ENCODE measurements around the gene VEGFC. TPM values are rescaled to one million over a fixed set of nuclear protein-coding genes. Genes with fewer than 3 reads are reported as not detected.

VEGFC gene
- polyA plus RNA-seq, 1 of the 3 experiments (the other 2 are of a cell fraction), result 81.9 TPM

GRCh38 chr4:176690716-176691115, 102.0 kb downstream of the VEGFC start:
- H3K79me2 ChIP-seq (ENCODE audit: insufficient read depth), result peaks cover 91% of the 10 kb centered on the region
- ChIA-PET CTCF (no interaction called here), POLR2A (no interaction called here)
- H3K36me3 ChIP-seq (replicated peaks in 1 of 2; ENCODE audit: control insufficient read depth in 1 of 2, insufficient read depth in 2 of 2, low read length in 1 of 2), result peaks cover 17 to 58% of the 10 kb centered on the region in 2 experiments
- no peak overlapping the region for H3K9ac ChIP-seq
- H3K9me3 ChIP-seq, result no peaks in the 10 kb centered on the region
- WGBS (ENCODE audit: low lambda C conversion rate), result 47% methylated on average over 5 of the region's 5 CpGs
- no peak overlapping the region for H2AFZ ChIP-seq (ENCODE audit: low read depth)
- no peaks in the 10 kb centered on the region for H3K9me2 ChIP-seq
- no peak overlapping the region for H3K4me3 ChIP-seq (ENCODE audit: low read depth in 2 of 2, low read length in 1 of 2)
- H3K27me3 ChIP-seq (ENCODE audit: insufficient read depth), result no peaks in the 10 kb centered on the region
- H4K20me1 ChIP-seq (ENCODE audit: insufficient read depth), result 0 out of 2 replicates have a peak, but pooled peaks cover 11% of the 10 kb centered on the region
- no peak for DNase-seq
- H3F3A ChIP-seq (replicated peaks; ENCODE audit: insufficient read depth), result peaks cover 57% of the 10 kb centered on the region
- no peak overlapping the region for H3K4me2 ChIP-seq
- no peaks in the 10 kb centered on the region for H3K4me1 ChIP-seq (ENCODE audit: control insufficient read depth in 1 of 2, insufficient read depth in 2 of 2, low read depth in 1 of 2, low read length in 1 of 2)
- TF ChIP-seq REST (IDR thresholded peaks at IDR 0.05; ENCODE audit: low read depth, low read length), result no peak
- no peak for TF ChIP-seq RCOR1 (IDR thresholded peaks at IDR 0.05; ENCODE audit: low read length)
- no peak for TF ChIP-seq MXI1 (IDR thresholded peaks at IDR 0.05; ENCODE audit: low read depth, low read length)
- no peak for TF ChIP-seq TAF1 (IDR thresholded peaks at IDR 0.05; ENCODE audit: borderline replicate concordance, low read depth, low read length)
- no peak for TF ChIP-seq RFX5 (IDR thresholded peaks at IDR 0.05; ENCODE audit: low read length)
- TF ChIP-seq IRF3 (IDR thresholded peaks at IDR 0.05; ENCODE audit: low read depth, low read length), result no peak
- TF ChIP-seq RXRA (IDR thresholded peaks at IDR 0.05; ENCODE audit: borderline replicate concordance, low read depth), result no peak
- no peak for TF ChIP-seq USF2 (IDR thresholded peaks at IDR 0.05; ENCODE audit: borderline replicate concordance, low read depth, low read length)
- TF ChIP-seq GATA2 (CRISPR knock-in tag; IDR thresholded peaks at IDR 0.05), result no peak
- no peak for TF ChIP-seq ZBTB33 (IDR thresholded peaks at IDR 0.05; ENCODE audit: borderline replicate concordance, low read depth)
- no peak for TF ChIP-seq FOXJ3 (CRISPR knock-in tag; IDR thresholded peaks at IDR 0.05)
- TF ChIP-seq TEAD4 (IDR thresholded peaks at IDR 0.05; ENCODE audit: borderline replicate concordance, insufficient read depth), result no peak
- TF ChIP-seq NRF1 (IDR thresholded peaks at IDR 0.05; ENCODE audit: low read depth, low read length), result no peak
- no peak for TF ChIP-seq TCF12 (IDR thresholded peaks at IDR 0.05)
- no peak for TF ChIP-seq FOXM1 (IDR thresholded peaks at IDR 0.05; ENCODE audit: low read depth)
- no peak for TF ChIP-seq RAD21 (IDR thresholded peaks at IDR 0.05; ENCODE audit: low read length)
- no peak for TF ChIP-seq YY1 (IDR thresholded peaks at IDR 0.05; ENCODE audit: low read depth)
- H3K27ac ChIP-seq (ENCODE audit: low read depth in 2 of 2, low read length in 1 of 2), result no peak overlapping the region; a peak in 1 of 4 replicates

Measured in SK-N-SH (cell line).